GM12878 (cell line): ENCODE results near the gene EDARADD. TPM values are rescaled to one million over a fixed set of nuclear protein-coding genes. Genes with fewer than 3 reads are reported as not detected.

Experiments used
- ATAC-seq: fragments of 200-7000 bp; cut with Tn5 transposase; 3 replicates; pipeline ENCODE4 v1.9.1; 2020; ENCODE audit warnings: mild to moderate bottlenecking, moderate library complexity
- BruUV-seq: library from RNA; stranded (reverse); fragments of 400-500 nt; replicated peaks from 2 replicates; lab custom pipeline; 2021; lab: Mats Ljungman, UMichigan
- CTCF ChIA-PET: fragments of 300-600 bp; sonication (Branson Sonifier 250); formaldehyde crosslinking; extraction: SDS; loops from one replicate; lab custom pipeline; 2021; ENCODE audit warnings: inconsistent platforms; lab: Yijun Ruan, JAX
- POLR2A ChIA-PET: fragments of 350-600 bp; formaldehyde crosslinking; extraction: SDS; loops from one replicate; lab custom pipeline; 2021; ENCODE audit warnings: inconsistent platforms; lab: Charles Lee
- RAD21 ChIA-PET: fragments of 300-600 bp; sonication (Branson Sonifier 250); formaldehyde crosslinking; loops from one replicate; lab custom pipeline; 2023; ENCODE audit warnings: antibody characterized with exemption; ENCODE audit not compliant: unreplicated experiment; lab: Charles Lee
- SMC1A ChIA-PET: fragments of 300-600 bp; sonication (Branson Sonifier 250); formaldehyde crosslinking; loops from one replicate; lab custom pipeline; 2023; ENCODE audit not compliant: unreplicated experiment, uncharacterized antibody; lab: Charles Lee
- DNase-seq: peaks from one replicate; pipeline ENCODE4 v3.0.0-alpha.2; 2011; ENCODE audit warnings: low read depth, low spot score
- FAIRE-seq: peaks from 3 replicates; lab custom pipeline; 2011; peaks lifted over from hg19 to GRCh38; lab: Jason Lieb, UNC
- H2AFZ ChIP-seq: 2 replicates; pipeline ENCODE4 v1.6.0; 2011; ENCODE audit warnings: low read depth, low read length, control low read depth; ENCODE audit not compliant: control insufficient read depth
- H3K27ac ChIP-seq: 2 replicates; pipeline ENCODE4 v1.5.1; 2011; ENCODE audit warnings: control low read depth; ENCODE audit not compliant: control insufficient read depth, insufficient read depth
- H3K27me3 ChIP-seq, 2 experiments: replicated peaks in 1 of 2; 2 replicates each; pipeline versions ENCODE4 v1.6.0 to v1.6.1; 2011; ENCODE audit warnings: low read length in 1 of 2; ENCODE audit not compliant: control insufficient read depth in 2 of 2, insufficient read depth in 2 of 2
- H3K36me3 ChIP-seq, 2 experiments: 2 replicates each; pipeline ENCODE4 v1.5.1; 2011; ENCODE audit warnings: low read length in 1 of 2; ENCODE audit not compliant: control insufficient read depth in 2 of 2, insufficient read depth in 2 of 2
- H3K4me1 ChIP-seq: 2 replicates; pipeline ENCODE4 v1.6.1; 2011; ENCODE audit warnings: mild to moderate bottlenecking, low read length, moderate library complexity, mixed read lengths; ENCODE audit not compliant: control insufficient read depth, insufficient read depth
- H3K4me2 ChIP-seq: 2 replicates; pipeline ENCODE4 v1.6.0; 2011; ENCODE audit warnings: control low read depth; ENCODE audit not compliant: control insufficient read depth, insufficient read depth
- H3K4me3 ChIP-seq: fragments of 200-600 bp; sonication (generic); 2 replicates; pipeline ENCODE4 v1.5.1; 2016
- H3K79me2 ChIP-seq: 2 replicates; pipeline ENCODE4 v1.6.0; 2011; ENCODE audit warnings: low read length; ENCODE audit not compliant: control insufficient read depth, insufficient read depth
- H3K9ac ChIP-seq: 2 replicates; pipeline ENCODE4 v1.8.0; 2011; ENCODE audit warnings: low read length, control low read depth, mixed read lengths; ENCODE audit not compliant: control insufficient read depth, insufficient read depth
- H3K9me3 ChIP-seq: replicated peaks from 3 replicates; pipeline ENCODE4 v1.5.1; 2011; ENCODE audit warnings: mild to moderate bottlenecking, low read length; ENCODE audit not compliant: control insufficient read depth, insufficient read depth
- H4K20me1 ChIP-seq: 2 replicates; pipeline ENCODE4 v1.6.0; 2011; ENCODE audit not compliant: control insufficient read depth, insufficient read depth
- BCL3 ChIP-seq: IDR thresholded peaks from 2 replicates; pipeline ENCODE4 v1.6.1; 2011; ENCODE audit warnings: borderline replicate concordance, low read depth, mild to moderate bottlenecking, moderate library complexity, low read length; ENCODE audit not compliant: insufficient read depth, poor library complexity, severe bottlenecking
- CBX5 ChIP-seq: sonication (generic); IDR thresholded peaks from 2 replicates; pipeline ENCODE4 v1.6.1; 2016; ENCODE audit warnings: low read depth, moderate library complexity, mild to moderate bottlenecking, inconsistent platforms
- ETV6 ChIP-seq, 2 experiments: fragments of 450-650 bp in 1 of 2; IDR thresholded peaks in 1 of 2; conservative IDR thresholded peaks in 1 of 2; 2 replicates each; pipeline ENCODE4 v1.6.1; 2014; ENCODE audit warnings: antibody characterized with exemption in 1 of 2, borderline replicate concordance in 1 of 2, low read depth in 1 of 2, mild to moderate bottlenecking in 1 of 2, moderate library complexity in 1 of 2
- FOXK2 ChIP-seq: fragments of 450-650 bp; IDR thresholded peaks from 2 replicates; pipeline ENCODE4 v1.6.1; 2017; ENCODE audit warnings: mild to moderate bottlenecking, moderate library complexity
- NRF1 ChIP-seq: conservative IDR thresholded peaks from 2 replicates; pipeline ENCODE4 v1.6.1; 2011; ENCODE audit warnings: mild to moderate bottlenecking, low read depth, low read length, improper control_type of control experiment
- POLR2AphosphoS5 ChIP-seq: IDR thresholded peaks from 2 replicates; pipeline ENCODE4 v1.6.1; 2011; ENCODE audit warnings: mild to moderate bottlenecking, low read length, inconsistent platforms
- TAF1 ChIP-seq: IDR thresholded peaks from 2 replicates; pipeline ENCODE4 v1.6.1; 2011; ENCODE audit warnings: mild to moderate bottlenecking, low read depth, low read length, borderline replicate concordance
- TBL1XR1 ChIP-seq: IDR thresholded peaks from 2 replicates; pipeline ENCODE4 v1.6.1; 2012; ENCODE audit warnings: low read depth, low read length, improper control_type of control experiment
- TCF7 ChIP-seq: IDR thresholded peaks from 2 replicates; pipeline ENCODE4 v1.6.1; 2014; ENCODE audit warnings: antibody characterized with exemption, borderline replicate concordance
- WRNIP1 ChIP-seq: IDR thresholded peaks from 2 replicates; pipeline ENCODE4 v1.6.1; 2011; ENCODE audit warnings: low read depth, low read length, improper control_type of control experiment, borderline replicate concordance
- ZBED1 ChIP-seq: IDR thresholded peaks from 2 replicates; pipeline ENCODE4 v1.6.1; 2016; ENCODE audit warnings: borderline replicate concordance
- ZNF24 ChIP-seq: fragments of 450-650 bp; IDR thresholded peaks from 2 replicates; pipeline ENCODE4 v1.6.1; 2017; ENCODE audit warnings: antibody characterized with exemption, mild to moderate bottlenecking
- ZNF384 ChIP-seq: IDR thresholded peaks from 2 replicates; pipeline ENCODE4 v1.6.1; 2012; ENCODE audit warnings: low read depth, mild to moderate bottlenecking, low read length, improper control_type of control experiment, borderline replicate concordance
- ZNF622 ChIP-seq: fragments of 450-650 bp; IDR thresholded peaks from 2 replicates; pipeline ENCODE4 v1.6.1; 2017; ENCODE audit warnings: mild to moderate bottlenecking, inconsistent platforms
- ZSCAN29 ChIP-seq: fragments of 450-650 bp; IDR thresholded peaks from 2 replicates; pipeline ENCODE4 v1.6.1; 2017; ENCODE audit warnings: mild to moderate bottlenecking, moderate library complexity
- WGBS: methylation state at CpG from one replicate; pipeline ENCODE4 v1.1.6; 2016; ENCODE audit warnings: low lambda C conversion rate; ENCODE audit not compliant: insufficient replicate concordance, insufficient coverage; ENCODE audit errors: missing lambda C conversion rate; 5-methylcytosine and 5-hydroxymethylcytosine counted together
- in situ Hi-C: fragments of 300-500 bp; cut with MboI; formaldehyde crosslinking; loops from 9 replicates; pipeline ENCODE4 v1.14.3; 2018; ENCODE audit warnings: mixed read lengths
- intact Hi-C: fragments of 100-400 bp; cut with micrococcal nuclease; formaldehyde crosslinking; loops from one replicate; pipeline ENCODE4 v1.14.2; 2022; ENCODE audit not compliant: unreplicated experiment
- polyA plus RNA-seq, 11 experiments: library from polyadenylated mRNA; depleted of rRNA in 4 of 11; unstranded in 6 of 11; stranded (reverse) in 5 of 11; fragments of >200 nt; fragmentation: Nextera tagmentation in 4 of 11; fragmentation: Illumina TruSeq in 1 of 11; extraction: Ambion mirVana in 4 of 11; extraction: Trizol in 1 of 11; gene quantifications; 1 replicate in 1 of 11; 2 replicates in 10 of 11; pipeline versions ENCODE4 v1.2.1 to v1.2.3, GENCODE V29; 2011 to 2016; ENCODE audit warnings: inconsistent platforms in 2 of 11, missing spikeins in 2 of 11, low read depth in 1 of 11
- total RNA-seq, 4 experiments: library from RNA; depleted of rRNA in 3 of 4; stranded (reverse); fragments of >200 nt in 3 of 4; fragmentation: Illumina TruSeq in 1 of 4; extraction: Trizol in 1 of 4; gene quantifications; 2 replicates each; pipeline versions ENCODE4 v1.2.1 to v1.2.3, GENCODE V29; 2013 to 2021
- TF ChIP-seq, protein P1 (sequence below): fragments of 450-650 bp; IDR thresholded peaks from 2 replicates; pipeline ENCODE4 v1.6.1; 2016; ENCODE audit warnings: mild to moderate bottlenecking

EDARADD gene
- total and polyA plus RNA-seq, 10 of the 15 experiments (the other 5 are each of a cell fraction or from before 2014, with no cell fraction given): 0.58 to 6.1 (median 4.7) TPM

GRCh38 chr1:236345728-236346127 lies 48.4 kb upstream of the EDARADD start (continued):
- TF ChIP-seq TCF7 (no peak), ZNF384 (peak; percentile 55; the same call in 1 of the 2 replicates), ZBED1 (no peak), ZNF622 (no peak)

DNA sequence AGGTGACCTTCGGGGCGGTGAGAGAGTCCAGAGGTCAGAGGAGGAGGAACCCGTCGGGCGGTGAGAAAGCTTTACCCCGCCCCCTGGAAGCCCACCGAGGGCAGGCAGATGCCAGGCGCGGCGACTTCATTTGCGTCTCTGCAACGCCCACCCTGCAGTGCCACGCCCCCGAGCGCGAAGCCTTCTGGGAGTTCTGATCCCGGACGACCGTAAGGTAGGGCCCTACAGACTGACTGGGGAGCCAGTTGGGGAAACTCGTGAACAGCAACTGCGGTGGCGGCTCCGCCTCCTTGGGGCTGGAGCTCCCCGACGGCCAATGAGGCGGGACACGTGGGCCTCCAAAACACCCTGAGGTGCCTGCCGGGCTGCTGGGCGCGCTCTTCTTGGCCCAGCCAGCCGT lies 46.0 kb upstream of the EDARADD start:
- H3K4me3 ChIP-seq: no peak overlapping the region
- ATAC-seq (no peak), DNase-seq (no peak), FAIRE-seq (no peak)
- SMC1A ChIA-PET: no interaction called here
- no peaks in the 10 kb centered on the region for H3K4me1 ChIP-seq
- H3K27ac ChIP-seq: no peak overlapping the region
- no peaks in the 10 kb centered on the region for H3K79me2 ChIP-seq
- H3K27me3 ChIP-seq: no peaks in the 10 kb centered on the region
- RAD21 ChIA-PET: no interaction called here
- TF ChIP-seq FOXK2 (no peak), TBL1XR1 (no peak), ZNF24 (no peak), WRNIP1 (no peak), NRF1 (no peak), POLR2AphosphoS5 (no peak), BCL3 (no peak), TAF1 (no peak), ZSCAN29 (no peak), CBX5 (no peak), ETV6 (conservative IDR thresholded peaks at IDR 0.05 in 1 of 2, IDR thresholded peaks at IDR 0.05 in 1 of 2; ENCODE audit: borderline replicate concordance in 1 of 2, low read depth in 1 of 2) (no peak)
- TF ChIP-seq, protein P1, sequence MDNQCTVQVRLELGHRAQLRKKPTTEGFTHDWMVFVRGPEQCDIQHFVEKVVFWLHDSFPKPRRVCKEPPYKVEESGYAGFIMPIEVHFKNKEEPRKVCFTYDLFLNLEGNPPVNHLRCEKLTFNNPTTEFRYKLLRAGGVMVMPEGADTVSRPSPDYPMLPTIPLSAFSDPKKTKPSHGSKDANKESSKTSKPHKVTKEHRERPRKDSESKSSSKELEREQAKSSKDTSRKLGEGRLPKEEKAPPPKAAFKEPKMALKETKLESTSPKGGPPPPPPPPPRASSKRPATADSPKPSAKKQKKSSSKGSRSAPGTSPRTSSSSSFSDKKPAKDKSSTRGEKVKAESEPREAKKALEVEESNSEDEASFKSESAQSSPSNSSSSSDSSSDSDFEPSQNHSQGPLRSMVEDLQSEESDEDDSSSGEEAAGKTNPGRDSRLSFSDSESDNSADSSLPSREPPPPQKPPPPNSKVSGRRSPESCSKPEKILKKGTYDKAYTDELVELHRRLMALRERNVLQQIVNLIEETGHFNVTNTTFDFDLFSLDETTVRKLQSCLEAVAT: no peak
- H4K20me1 ChIP-seq: no peaks in the 10 kb centered on the region
- 78% methylated on average over 31 of the region's 31 CpGs for WGBS
- no peaks in the 10 kb centered on the region for H3K9me3 ChIP-seq
- intact Hi-C loops (no loop called here), in situ Hi-C loops (no loop called here)
- no peak overlapping the region for H3K9ac ChIP-seq
- BruUV-seq: no TSS peak
- H3K36me3 ChIP-seq: no peaks in the 10 kb centered on the region
- POLR2A ChIA-PET: no interaction called here
- H3K4me2 ChIP-seq: no peak overlapping the region
- CTCF ChIA-PET: no interaction called here
- H2AFZ ChIP-seq: no peak overlapping the region
